GM21717 (cell line): ENCODE data around the gene SH3RF3.

Source experiments
- ATAC-seq: cut with Tn5 transposase; IDR thresholded peaks from one replicate; pipeline ENCODE4 v1.9.1; 2021; ENCODE audit warnings: mild to moderate bottlenecking, moderate library complexity; ENCODE audit not compliant: unreplicated experiment

Gene SH3RF3

GRCh38 chr2:109297566-109298490 is 168.8 kb downstream of the SH3RF3 start:
- no peak for ATAC-seq

DNA sequence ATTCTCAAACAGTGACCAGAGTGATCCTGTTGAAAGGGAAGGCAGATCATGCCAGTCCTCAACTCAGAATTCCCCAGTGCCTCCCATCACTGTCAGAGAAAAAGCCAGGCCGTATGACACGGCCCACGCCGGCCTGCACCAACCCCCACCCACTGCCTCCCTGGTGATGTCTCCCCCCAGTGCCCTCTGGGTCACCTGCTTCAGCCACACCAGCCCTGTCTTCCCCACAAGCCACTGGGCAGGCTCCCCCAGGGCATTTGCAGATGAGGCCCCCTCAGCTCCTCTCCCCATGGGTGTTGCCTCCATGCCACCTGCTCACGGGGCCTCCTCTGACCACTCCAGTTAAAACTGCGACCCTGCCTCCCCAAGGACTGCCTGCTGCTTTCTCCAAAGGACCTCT is 169.8 kb downstream of the SH3RF3 start:
- no peak for ATAC-seq

DNA sequence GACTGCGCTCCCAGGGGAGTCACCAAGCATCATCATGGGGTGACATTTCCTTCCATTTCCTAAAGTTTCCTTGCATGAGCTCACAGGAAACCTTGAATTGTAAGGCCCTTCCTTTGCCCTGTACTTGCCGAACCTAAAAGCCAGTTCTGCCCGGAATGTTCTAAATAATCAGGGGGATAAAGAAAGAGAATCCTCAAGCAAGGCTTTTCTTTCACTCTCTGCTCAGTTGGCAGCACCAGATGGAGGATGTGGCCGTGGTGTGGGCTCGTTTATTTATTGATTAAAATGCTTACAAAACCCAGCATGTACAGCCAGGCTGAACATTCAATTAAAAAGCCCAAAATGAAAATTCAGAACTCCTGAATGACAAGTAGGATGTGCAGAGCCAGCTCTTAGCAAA is 170.5 kb downstream of the SH3RF3 start:
- ATAC-seq = no peak

- no peak for ATAC-seq
Observed at GRCh38 chr2:109300582-109300981, 171.6 kb downstream of the SH3RF3 start.

DNA sequence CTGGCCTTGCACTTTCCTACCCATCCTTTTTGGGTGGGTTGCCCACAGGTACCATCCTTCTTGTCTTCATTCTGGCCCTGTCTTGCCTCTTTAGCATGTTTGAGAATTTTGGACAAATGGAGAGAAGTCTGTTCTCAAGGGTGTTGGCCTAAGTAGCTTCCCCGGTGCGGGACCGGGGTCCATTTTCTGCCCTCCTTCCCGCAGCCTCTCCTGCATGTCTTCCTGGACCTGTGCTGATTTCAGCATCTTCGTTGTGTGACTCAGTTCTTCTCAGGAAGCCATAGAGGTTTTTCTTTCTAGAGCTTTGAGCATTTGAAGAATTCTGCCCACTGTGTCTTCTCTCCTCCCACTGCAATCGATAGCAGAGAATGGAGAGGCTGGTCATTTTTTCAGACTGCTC is 172.7 kb downstream of the SH3RF3 start:
- ATAC-seq = no peak

- ATAC-seq = no peak
Observed at GRCh38 chr2:109302319-109302718, 173.3 kb downstream of the SH3RF3 start.

DNA sequence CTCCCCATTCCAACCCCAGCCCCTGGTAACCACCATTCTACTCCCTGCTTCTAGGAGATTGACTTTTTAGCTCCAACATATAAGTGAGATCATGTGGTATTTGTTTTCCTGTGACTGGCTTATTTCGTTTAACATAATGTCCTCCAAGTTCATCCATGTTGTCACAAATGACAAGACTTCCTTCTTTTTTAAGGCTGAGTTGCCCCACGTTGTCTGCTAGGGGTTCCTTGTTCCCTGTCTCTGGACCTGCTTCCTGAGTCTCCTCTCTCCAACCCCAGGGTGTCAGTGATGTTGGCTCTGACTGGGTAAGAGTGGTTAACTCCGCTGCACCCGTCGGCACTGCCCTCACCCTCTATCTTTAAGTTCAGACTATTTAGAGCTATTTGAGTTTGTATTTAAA is 175.2 kb downstream of the SH3RF3 start:
- no peak for ATAC-seq

DNA sequence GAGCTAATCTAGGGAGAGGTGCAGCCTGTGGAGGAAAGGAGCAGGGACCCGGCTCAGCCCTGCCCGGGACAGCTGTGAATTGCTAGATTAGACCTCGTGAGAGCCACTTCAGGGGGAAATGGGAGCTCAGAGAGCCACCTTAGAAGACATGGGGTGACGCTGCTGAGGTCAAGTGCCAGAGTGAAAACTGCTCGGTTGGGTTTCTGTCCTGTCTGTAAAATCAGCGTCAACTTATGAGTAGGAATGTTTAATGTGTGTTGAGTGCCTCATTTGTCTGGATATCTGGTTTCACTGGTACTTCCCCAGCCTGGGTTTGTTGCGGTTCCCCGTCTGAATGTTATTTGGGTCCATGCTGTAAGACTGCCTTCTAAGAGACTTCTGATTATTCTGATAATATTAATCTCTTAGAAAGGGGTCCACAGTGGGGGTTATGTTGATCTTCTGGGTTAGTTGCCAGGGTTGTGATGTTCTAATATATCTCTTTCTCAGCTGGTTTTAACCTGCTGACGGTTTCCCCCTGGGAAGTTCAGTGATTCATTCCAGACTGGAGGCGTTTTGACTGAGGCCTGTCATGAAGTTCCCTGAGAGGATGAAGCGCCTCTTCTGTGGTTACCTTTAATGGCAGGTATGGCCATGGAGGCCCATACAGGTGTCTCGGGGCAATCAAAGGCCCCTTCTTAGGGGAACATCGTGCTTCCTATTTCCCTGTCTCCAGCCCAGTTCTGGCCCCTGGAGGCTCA is 175.9 kb downstream of the SH3RF3 start:
- ATAC-seq = no peak

DNA sequence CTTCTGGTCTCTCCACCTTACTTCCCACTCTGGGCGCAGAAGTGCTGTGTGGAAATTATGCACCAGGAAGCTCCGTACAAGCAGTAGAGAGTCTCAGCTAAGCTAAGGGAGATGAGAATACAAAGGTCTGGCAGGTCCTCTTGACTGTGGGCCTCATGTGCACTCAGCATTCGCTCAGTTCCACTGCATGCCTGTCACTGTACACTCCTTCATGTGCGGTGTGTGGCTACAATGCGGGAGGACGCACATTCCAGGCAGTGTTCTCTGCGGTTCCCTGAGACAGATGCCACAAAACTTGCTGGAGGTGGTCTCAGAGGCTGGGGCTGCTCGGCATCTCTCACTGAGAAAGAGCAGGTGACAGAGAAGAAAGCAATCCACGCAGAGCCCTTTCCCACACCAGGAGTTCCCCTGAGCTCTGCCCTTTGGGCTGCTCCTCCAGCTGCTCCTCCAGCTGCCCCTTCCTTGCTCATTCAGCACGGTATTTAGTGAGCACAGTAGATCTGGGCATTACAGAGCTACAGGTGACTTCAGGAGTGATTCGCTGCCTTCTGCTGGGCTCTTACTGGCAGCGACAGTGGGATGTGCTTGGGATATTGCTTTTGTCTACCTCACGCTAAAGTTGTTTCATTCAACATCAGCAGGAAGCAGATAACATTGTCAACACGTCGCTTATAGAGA is 176.6 kb downstream of the SH3RF3 start:
- no peak for ATAC-seq

DNA sequence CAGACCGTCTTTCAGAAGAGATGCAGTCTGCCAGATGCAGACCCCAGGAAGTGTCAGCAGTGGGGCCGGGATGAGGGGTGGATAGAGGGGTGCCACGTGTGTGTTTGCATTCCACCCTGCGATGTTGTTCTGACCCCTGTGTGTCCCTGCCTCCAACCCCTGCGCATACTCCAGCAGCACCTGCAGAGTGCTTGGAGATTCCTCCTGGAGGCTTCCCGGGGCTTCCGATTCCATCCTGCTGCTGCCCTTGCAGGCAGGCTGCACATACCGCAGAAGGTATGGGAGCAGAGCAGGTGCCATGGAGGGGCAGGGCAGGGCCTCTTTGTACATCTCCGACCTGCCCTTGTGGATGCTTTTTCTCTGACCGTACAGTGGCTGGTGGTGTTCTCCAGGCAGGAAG is 177.2 kb downstream of the SH3RF3 start:
- no peak for ATAC-seq

DNA sequence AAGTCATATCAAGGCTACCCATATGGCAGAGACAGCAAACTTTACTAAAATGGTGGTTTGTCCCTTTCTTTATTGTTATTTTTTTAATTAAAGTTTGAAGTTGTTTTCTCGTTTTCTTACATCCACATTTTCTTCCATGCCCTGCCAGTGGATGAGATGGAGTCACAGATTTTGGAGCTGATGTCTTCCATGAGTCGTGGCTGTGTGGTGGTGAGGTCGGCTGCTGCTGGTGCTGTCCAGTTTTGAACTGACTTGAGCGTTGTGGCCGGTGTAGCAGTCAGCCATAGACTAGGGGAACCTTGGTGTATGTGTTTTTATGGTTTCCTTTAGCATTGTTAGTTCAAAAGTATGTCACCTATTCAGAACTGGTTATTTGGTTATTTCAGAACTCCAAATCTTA is 182.8 kb downstream of the SH3RF3 start:
- ATAC-seq = no peak

DNA sequence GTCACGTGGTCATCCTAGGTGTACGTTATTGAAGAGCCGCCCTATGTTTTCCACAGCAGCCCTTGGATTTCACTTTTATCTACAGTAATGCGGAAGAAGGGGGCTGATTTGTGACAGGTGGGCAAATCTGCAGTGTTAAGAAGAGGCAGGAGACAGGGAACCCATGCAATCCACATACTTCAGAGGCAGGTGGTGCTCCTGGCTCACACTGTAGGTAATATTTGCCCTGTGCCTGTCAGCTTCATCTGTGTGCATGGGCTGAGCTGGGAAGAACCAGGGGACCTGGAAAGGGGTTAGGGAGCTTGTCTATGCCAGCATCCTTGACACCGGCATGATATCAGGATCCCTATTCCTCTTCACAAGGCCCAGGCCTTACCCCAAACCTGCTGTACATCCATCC is 183.9 kb downstream of the SH3RF3 start:
- ATAC-seq = no peak

GRCh38 chr2:109313343-109313742 is 184.3 kb downstream of the SH3RF3 start:
- ATAC-seq = no peak

DNA sequence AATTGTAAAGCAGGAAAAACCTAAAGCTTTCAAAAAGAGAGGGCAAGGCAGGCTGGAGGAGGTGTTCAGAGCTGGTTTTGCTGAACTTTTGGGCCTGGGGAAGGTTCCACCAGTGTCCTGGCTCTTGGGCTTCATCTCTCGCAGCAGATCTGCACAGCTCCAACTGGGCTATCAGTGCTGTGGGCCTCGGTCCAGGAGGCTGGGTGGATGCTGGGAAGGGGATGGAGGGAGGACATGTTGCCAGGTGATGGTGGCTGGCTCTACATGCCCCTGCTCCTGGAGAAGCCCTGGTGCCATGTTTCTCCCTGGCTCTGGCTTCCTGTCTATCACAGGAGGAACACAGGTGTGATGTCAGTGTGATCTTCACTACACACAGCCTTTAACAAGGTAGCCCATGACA is 187.1 kb downstream of the SH3RF3 start:
- ATAC-seq = no peak

DNA sequence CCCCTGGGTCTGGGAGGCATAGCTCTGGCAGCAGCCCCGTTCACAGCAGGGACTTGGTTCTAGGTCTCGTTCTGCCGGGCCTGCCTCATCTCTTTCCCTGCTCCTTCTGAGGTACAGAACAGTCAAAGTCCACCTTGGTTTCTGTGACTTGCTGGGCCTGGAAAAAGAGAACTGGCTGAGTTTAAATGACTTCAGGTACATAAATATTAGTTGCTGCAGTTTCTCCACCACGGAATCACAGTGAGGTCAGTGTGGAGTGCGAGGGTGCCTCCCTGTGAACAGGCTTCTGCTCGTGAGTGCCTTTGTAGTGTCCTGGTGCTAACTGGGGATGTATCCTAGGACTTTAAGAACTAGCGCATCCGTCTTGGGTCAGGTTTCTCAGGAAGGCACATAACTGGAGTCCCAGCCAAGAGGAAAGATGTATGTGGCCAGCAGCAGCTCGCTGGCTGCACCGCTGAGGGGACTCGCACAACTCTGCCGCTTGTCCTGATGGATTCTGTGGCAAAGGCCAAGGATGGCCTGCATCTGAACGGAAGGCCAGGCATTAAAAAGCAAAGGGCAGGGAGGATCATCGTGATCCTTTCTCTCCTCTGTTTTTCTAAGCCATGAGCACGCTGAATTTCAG is 188.6 kb downstream of the SH3RF3 start:
- no peak for ATAC-seq

DNA sequence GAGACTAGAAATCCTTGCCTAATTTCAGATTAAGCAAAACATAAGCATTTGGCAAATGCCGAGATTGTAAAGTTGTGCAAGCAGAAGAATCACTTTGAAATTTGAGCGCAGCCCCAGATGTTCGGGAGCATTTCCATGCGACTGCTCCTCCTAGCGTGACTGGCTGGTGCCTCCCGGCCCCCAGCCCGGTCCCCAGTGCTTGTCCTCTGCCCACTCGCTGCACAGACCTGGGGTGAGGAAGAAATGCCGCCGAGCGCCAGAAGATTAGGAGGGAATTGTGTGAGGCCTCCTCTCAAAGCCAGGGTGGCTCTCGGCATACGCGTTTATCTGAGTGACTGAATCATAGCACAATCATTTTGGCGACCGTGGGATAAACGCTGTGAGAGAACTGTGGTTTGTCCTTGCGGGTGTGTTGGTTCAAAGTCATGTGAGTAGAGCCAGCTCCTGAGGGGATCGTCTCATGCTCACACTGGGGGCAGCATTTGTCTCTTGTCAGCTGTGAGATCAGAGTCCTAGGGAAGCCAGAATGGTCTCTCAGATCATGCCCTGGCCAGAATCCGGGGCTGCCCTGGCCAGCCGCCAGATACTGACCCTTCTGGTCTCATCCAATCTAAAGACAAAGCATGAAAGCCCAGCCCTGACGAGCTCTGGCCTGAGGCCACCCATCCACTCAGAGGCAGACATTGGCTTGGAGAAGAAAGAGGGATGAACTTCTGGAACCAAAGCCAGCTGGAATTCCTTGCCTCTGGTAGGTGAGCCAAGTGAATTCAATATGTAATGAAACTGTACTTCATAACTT is 189.3 kb downstream of the SH3RF3 start:
- ATAC-seq = no peak

- no peak for ATAC-seq
Observed at GRCh38 chr2:109318949-109319342, 189.9 kb downstream of the SH3RF3 start.

- ATAC-seq = no peak
Observed at GRCh38 chr2:109320195-109320922, 191.4 kb downstream of the SH3RF3 start.

GRCh38 chr2:109321570-109321969 is 192.6 kb downstream of the SH3RF3 start:
- ATAC-seq = no peak

- no peak for ATAC-seq
Observed at GRCh38 chr2:109322111-109322510, 193.1 kb downstream of the SH3RF3 start.
